ENCODE measurements around the gene CEP152. TPM values are rescaled to one million over a fixed set of nuclear protein-coding genes. Genes with fewer than 3 reads are reported as not detected.

CEP152 gene
- total and polyA plus RNA-seq, 2 of the 13 experiments (the other 11 are each of a cell fraction or from before 2014, with no cell fraction given): 1.3 to 14.7 TPM

DNA sequence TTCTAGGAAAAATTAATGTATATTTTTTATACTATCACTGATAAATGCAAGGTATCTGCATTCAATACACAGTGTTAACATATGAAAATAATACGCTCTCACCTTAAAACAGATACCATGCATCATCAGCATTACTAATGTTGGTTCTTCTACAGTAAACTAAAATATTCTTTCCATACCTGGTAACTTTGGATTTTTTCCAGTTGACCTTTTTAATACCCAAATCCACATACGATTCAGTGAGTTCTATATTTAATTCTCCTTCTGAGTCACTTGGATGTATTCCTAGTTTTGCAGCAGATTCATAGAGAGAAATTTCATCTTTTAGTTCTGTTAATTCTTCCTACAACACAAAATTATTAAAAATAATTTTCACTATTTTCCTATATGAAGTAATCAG, 29.9 kb downstream of the CEP152 start (continued):
- TF ChIP-seq, protein P1, sequence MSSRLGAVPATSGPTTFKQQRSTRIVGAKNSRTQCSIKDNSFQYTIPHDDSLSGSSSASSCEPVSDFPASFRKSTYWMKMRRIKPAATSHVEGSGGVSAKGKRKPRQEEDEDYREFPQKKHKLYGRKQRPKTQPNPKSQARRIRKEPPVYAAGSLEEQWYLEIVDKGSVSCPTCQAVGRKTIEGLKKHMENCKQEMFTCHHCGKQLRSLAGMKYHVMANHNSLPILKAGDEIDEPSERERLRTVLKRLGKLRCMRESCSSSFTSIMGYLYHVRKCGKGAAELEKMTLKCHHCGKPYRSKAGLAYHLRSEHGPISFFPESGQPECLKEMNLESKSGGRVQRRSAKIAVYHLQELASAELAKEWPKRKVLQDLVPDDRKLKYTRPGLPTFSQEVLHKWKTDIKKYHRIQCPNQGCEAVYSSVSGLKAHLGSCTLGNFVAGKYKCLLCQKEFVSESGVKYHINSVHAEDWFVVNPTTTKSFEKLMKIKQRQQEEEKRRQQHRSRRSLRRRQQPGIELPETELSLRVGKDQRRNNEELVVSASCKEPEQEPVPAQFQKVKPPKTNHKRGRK (CRISPR knock-in tag; IDR thresholded peaks at IDR 0.05): no peak
- TF ChIP-seq ZNF501 (CRISPR knock-in tag; IDR thresholded peaks at IDR 0.05) (no peak), ZNF761 (CRISPR knock-in tag; conservative IDR thresholded peaks at IDR 0.05) (no peak), JARID2 (CRISPR knock-in tag; IDR thresholded peaks at IDR 0.05; ENCODE audit: insufficient replicate concordance) (no peak), ZNF432 (CRISPR knock-in tag; IDR thresholded peaks at IDR 0.05; ENCODE audit: borderline replicate concordance) (no peak), HMG20B (CRISPR knock-in tag; conservative IDR thresholded peaks at IDR 0.05) (no peak), FOXK2 (IDR thresholded peaks at IDR 0.05) (no peak)
- TF ChIP-seq, protein P2, sequence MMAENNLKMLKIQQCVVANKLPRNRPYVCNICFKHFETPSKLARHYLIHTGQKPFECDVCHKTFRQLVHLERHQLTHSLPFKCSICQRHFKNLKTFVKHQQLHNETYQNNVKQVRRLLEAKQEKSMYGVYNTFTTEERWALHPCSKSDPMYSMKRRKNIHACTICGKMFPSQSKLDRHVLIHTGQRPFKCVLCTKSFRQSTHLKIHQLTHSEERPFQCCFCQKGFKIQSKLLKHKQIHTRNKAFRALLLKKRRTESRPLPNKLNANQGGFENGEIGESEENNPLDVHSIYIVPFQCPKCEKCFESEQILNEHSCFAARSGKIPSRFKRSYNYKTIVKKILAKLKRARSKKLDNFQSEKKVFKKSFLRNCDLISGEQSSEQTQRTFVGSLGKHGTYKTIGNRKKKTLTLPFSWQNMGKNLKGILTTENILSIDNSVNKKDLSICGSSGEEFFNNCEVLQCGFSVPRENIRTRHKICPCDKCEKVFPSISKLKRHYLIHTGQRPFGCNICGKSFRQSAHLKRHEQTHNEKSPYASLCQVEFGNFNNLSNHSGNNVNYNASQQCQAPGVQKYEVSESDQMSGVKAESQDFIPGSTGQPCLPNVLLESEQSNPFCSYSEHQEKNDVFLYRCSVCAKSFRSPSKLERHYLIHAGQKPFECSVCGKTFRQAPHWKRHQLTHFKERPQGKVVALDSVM (CRISPR knock-in tag; IDR thresholded peaks at IDR 0.05): no peak

DNA sequence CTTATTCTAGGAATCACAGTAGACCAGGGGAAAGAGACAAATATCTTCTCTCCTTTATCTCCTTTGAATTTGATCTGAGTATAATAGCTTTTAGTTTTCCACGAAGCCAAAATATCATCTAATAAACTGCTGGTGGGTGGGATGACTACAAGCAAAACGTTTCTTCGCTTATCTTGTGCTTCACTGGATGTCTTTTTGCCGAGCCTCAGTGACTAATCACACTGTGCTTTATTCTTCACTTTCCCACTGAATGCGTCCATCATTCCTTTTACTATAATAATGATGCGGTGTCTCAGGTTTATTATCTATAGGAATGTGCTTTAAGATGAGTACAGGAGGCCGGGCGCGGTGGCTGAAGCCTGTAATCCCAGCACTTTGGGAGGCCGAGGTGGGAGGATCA, 32.5 kb downstream of the CEP152 start:
- ATAC-seq: no peak
- in situ Hi-C loops (cut with HindIII; ENCODE audit: extremely low pct_ligation_motif_present, low pct_unique_long_range_greater_than_20kb): no loop called here
- no peak overlapping the region for H3K27ac ChIP-seq (ENCODE audit: extremely low read length, insufficient read depth, low read length)
- no peaks in the 10 kb centered on the region for H4K20me1 ChIP-seq (ENCODE audit: insufficient read depth, low read length)
- H3K27me3 ChIP-seq (ENCODE audit: control insufficient read depth in 1 of 2, insufficient read depth in 2 of 2, low read length in 2 of 2): no peaks in the 10 kb centered on the region; a peak in 1 of 5 replicates
- intact Hi-C loops (cut with micrococcal nuclease; ENCODE audit: unreplicated experiment): no loop called here
- H3K36me3 ChIP-seq (replicated peaks in 1 of 2; ENCODE audit: control insufficient read depth in 1 of 2, insufficient read depth in 2 of 2, low read length in 2 of 2): peaks cover 3 to 18% of the 10 kb centered on the region in 2 experiments; a peak in 3 of 5 replicates
- FAIRE-seq: no peak
- H3K4me3 ChIP-seq (replicated peaks in 1 of 3; ENCODE audit: insufficient read depth in 1 of 3, low read depth in 2 of 3, low read length in 3 of 3): no peak overlapping the region
- POLR2A ChIA-PET: no interaction called here
- no TSS peak for BruUV-seq (replicated peaks)
- no peaks in the 10 kb centered on the region for H3K4me1 ChIP-seq (ENCODE audit: insufficient read depth, low read length)
- H2AFZ ChIP-seq (ENCODE audit: low read length): no peak overlapping the region
- CTCF ChIA-PET (ENCODE audit: low intra/inter-chr PET ratio, low total read pairs): no interaction called here
- WGBS (ENCODE audit: low lambda C conversion rate): 96% methylated on average over 10 of the region's 10 CpGs
- no peaks in the 10 kb centered on the region for H3K79me2 ChIP-seq (ENCODE audit: insufficient read depth, low read length)
- no peak for DNase-seq (ENCODE audit: low spot score)
- no peak overlapping the region for H3K4me2 ChIP-seq (ENCODE audit: low read depth, low read length)
- no peaks in the 10 kb centered on the region for H3K9me3 ChIP-seq (ENCODE audit: low read length)
- no peak overlapping the region for H3K9ac ChIP-seq (ENCODE audit: insufficient read depth, low read depth, low read length)
- TF ChIP-seq MTF2 (CRISPR knock-in tag; IDR thresholded peaks at IDR 0.05; ENCODE audit: borderline replicate concordance) (no peak), ZNF546 (CRISPR knock-in tag; conservative IDR thresholded peaks at IDR 0.05) (no peak), RXRB (CRISPR knock-in tag; IDR thresholded peaks at IDR 0.05; ENCODE audit: borderline replicate concordance) (no peak)
- TF ChIP-seq, protein P3, sequence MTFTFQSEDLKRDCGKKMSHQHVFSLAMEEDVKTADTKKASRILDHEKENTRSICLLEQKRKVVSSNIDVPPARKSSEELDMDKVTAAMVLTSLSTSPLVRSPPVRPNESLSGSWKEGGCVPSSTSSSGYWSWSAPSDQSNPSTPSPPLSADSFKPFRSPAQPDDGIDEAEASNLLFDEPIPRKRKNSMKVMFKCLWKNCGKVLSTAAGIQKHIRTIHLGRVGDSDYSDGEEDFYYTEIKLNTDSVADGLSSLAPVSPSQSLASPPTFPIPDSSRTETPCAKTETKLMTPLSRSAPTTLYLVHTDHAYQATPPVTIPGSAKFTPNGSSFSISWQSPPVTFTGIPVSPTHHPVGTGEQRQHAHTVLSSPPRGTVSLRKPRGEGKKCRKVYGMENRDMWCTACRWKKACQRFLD (CRISPR knock-in tag; IDR thresholded peaks at IDR 0.05; ENCODE audit: borderline replicate concordance): no peak
- TF ChIP-seq, protein P4, sequence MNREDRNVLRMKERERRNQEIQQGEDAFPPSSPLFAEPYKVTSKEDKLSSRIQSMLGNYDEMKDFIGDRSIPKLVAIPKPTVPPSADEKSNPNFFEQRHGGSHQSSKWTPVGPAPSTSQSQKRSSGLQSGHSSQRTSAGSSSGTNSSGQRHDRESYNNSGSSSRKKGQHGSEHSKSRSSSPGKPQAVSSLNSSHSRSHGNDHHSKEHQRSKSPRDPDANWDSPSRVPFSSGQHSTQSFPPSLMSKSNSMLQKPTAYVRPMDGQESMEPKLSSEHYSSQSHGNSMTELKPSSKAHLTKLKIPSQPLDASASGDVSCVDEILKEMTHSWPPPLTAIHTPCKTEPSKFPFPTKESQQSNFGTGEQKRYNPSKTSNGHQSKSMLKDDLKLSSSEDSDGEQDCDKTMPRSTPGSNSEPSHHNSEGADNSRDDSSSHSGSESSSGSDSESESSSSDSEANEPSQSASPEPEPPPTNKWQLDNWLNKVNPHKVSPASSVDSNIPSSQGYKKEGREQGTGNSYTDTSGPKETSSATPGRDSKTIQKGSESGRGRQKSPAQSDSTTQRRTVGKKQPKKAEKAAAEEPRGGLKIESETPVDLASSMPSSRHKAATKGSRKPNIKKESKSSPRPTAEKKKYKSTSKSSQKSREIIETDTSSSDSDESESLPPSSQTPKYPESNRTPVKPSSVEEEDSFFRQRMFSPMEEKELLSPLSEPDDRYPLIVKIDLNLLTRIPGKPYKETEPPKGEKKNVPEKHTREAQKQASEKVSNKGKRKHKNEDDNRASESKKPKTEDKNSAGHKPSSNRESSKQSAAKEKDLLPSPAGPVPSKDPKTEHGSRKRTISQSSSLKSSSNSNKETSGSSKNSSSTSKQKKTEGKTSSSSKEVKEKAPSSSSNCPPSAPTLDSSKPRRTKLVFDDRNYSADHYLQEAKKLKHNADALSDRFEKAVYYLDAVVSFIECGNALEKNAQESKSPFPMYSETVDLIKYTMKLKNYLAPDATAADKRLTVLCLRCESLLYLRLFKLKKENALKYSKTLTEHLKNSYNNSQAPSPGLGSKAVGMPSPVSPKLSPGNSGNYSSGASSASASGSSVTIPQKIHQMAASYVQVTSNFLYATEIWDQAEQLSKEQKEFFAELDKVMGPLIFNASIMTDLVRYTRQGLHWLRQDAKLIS (CRISPR knock-in tag; IDR thresholded peaks at IDR 0.05): no peak
